Sigmoid colon (tissue), 7 donors: ENCODE data around the gene TSPAN5. TPM values are rescaled to one million over a fixed set of nuclear protein-coding genes. Genes with fewer than 3 reads are reported as not detected.

Source experiments
- DNase-seq: peaks from one replicate; pipeline ENCODE4 v3.0.0-alpha.2; 2019
- H3K27ac ChIP-seq, 4 donors: fragments of 200-600 bp; sonication (generic); one replicate each; pipeline ENCODE4 v1.5.1; 2016 to 2019; ENCODE audit warnings: mild to moderate bottlenecking in 1 of 4
- H3K27me3 ChIP-seq, 3 donors: fragments of 200-600 bp; sonication (generic); one replicate each; pipeline ENCODE4 v1.5.1; 2019; ENCODE audit warnings: mild to moderate bottlenecking in 1 of 3
- H3K36me3 ChIP-seq, 4 donors: fragments of 200-600 bp; sonication (generic); one replicate each; pipeline ENCODE4 v1.5.1; 2016 to 2019
- H3K4me1 ChIP-seq, 4 donors: fragments of 200-600 bp; sonication (generic); one replicate each; pipeline ENCODE4 v1.5.1; 2017 to 2019
- H3K4me3 ChIP-seq, 4 donors: fragments of 200-600 bp; sonication (generic); one replicate each; pipeline ENCODE4 v1.5.1; 2017 to 2019; ENCODE audit warnings: mild to moderate bottlenecking in 2 of 4, moderate library complexity in 1 of 4
- H3K9me3 ChIP-seq, 4 donors: fragments of 200-600 bp in 3 of 4; sonication (generic) in 3 of 4; one replicate each; pipeline versions ENCODE4 v1.5.1 to v1.6.1; 2013 to 2019
- CTCF ChIP-seq, 4 experiments: fragments of 450-650 bp in 3 of 4; fragments of 200-600 bp in 1 of 4; IDR thresholded peaks; one replicate each; pipeline ENCODE4 v1.5.1; 2016 to 2019; ENCODE audit warnings: antibody characterized with exemption in 4 of 4, mild to moderate bottlenecking in 3 of 4, moderate library complexity in 2 of 4
- EP300 ChIP-seq, 4 donors: sonication (generic); formaldehyde crosslinking; IDR thresholded peaks; one replicate each; pipeline ENCODE4 v1.6.1; 2017; ENCODE audit warnings: antibody characterized with exemption in 4 of 4
- POLR2A ChIP-seq, 2 donors: fragments of 450-650 bp; IDR thresholded peaks; one replicate each; pipeline ENCODE4 v1.6.1; 2016; ENCODE audit warnings: antibody characterized with exemption in 2 of 2, mild to moderate bottlenecking in 2 of 2, moderate library complexity in 2 of 2
- POLR2AphosphoS5 ChIP-seq, 4 donors: sonication (generic); formaldehyde crosslinking; IDR thresholded peaks; one replicate each; pipeline ENCODE4 v1.6.1; 2017; ENCODE audit warnings: antibody characterized with exemption in 4 of 4
- WGBS, 2 donors: extraction: QIAGEN DNeasy Blood & Tissue Kit; methylation state at CpG; one replicate each; pipeline ENCODE4 v1.1.7; 2013; 5-methylcytosine and 5-hydroxymethylcytosine counted together
- intact Hi-C: fragments of 100-400 bp; cut with DNase I; formaldehyde crosslinking; loops from one replicate; pipeline ENCODE4 v1.15.1; 2023
- polyA plus RNA-seq, 3 donors: library from polyadenylated mRNA; stranded (reverse); fragments of 200-250 nt; gene quantifications; one replicate each; pipeline ENCODE4 v1.2.3, GENCODE V29; 2013
- total RNA-seq, 4 donors: library from RNA; depleted of rRNA; stranded (reverse); fragments of >200 nt; gene quantifications; one replicate each; pipeline ENCODE4 v1.1.0, GENCODE V29; 2016
- donor health status: healthy with polysubstance abuse.
- donor health status: Bipolar disorder and iron deficiency.
- donor health status: healthy.

The TSPAN5 gene
- total and polyA plus RNA-seq, 7 donors = 1.2 to 18.6 (median 11.2) TPM

- no peaks in the 10 kb centered on the region for H3K9me3 ChIP-seq
- no peak for DNase-seq
- TF ChIP-seq POLR2A (IDR thresholded peaks at IDR 0.05) = no peak
- no peak for TF ChIP-seq CTCF (IDR thresholded peaks at IDR 0.05)
- no peak for TF ChIP-seq EP300 (IDR thresholded peaks at IDR 0.05)
- TF ChIP-seq POLR2AphosphoS5 (IDR thresholded peaks at IDR 0.05) = no peak
- peaks cover 0 to 63% (median 45%) of the 10 kb centered on the region in 4 donors for H3K4me1 ChIP-seq
- H3K27me3 ChIP-seq = no peaks in the 10 kb centered on the region
- peak overlapping the region in 2 of 4 donors; percentile 65 to 66 for H3K27ac ChIP-seq
- no peaks in the 10 kb centered on the region for H3K36me3 ChIP-seq
- intact Hi-C loops = no loop called here
- no peak overlapping the region for H3K4me3 ChIP-seq
- 66 to 88% methylated on average over 3 of the region's 3 CpGs for WGBS, 2 donors
Observed at GRCh38 chr4:98522636-98523395, 135.6 kb downstream of the TSPAN5 start.

GRCh38 chr4:98522062-98522461, 136.3 kb downstream of the TSPAN5 start:
- WGBS, 2 donors = 63 to 67% methylated on average over 5 of the region's 5 CpGs
- intact Hi-C loops = no loop called here
- Histone ChIP-seq H3K27me3 (no peaks in the 10 kb centered on the region), H3K36me3 (no peaks in the 10 kb centered on the region), H3K27ac (peak overlapping the region in 3 of 4 donors; percentile 3 to 66 (median 65)), H3K4me1 (peaks cover 0 to 63% (median 46%) of the 10 kb centered on the region in 4 donors), H3K9me3 (no peaks in the 10 kb centered on the region), H3K4me3 (no peak overlapping the region)
- no peak for DNase-seq
- no peak for TF ChIP-seq POLR2AphosphoS5 (IDR thresholded peaks at IDR 0.05)
- no peak for TF ChIP-seq POLR2A (IDR thresholded peaks at IDR 0.05)
- TF ChIP-seq EP300 (IDR thresholded peaks at IDR 0.05) = no peak
- no peak for TF ChIP-seq CTCF (IDR thresholded peaks at IDR 0.05)

- Histone ChIP-seq H3K36me3 (no peaks in the 10 kb centered on the region), H3K4me3 (no peak overlapping the region), H3K27me3 (no peaks in the 10 kb centered on the region), H3K4me1 (peaks cover 0 to 60% (median 45%) of the 10 kb centered on the region in 4 donors), H3K27ac (peak overlapping the region in 2 of 4 donors; percentile 65 to 66), H3K9me3 (no peaks in the 10 kb centered on the region)
- intact Hi-C loops = no loop called here
- DNase-seq = no peak
- TF ChIP-seq EP300 (IDR thresholded peaks at IDR 0.05) (no peak), POLR2AphosphoS5 (IDR thresholded peaks at IDR 0.05) (no peak), POLR2A (IDR thresholded peaks at IDR 0.05) (no peak)
Observed at GRCh38 chr4:98521486-98521885, 136.9 kb downstream of the TSPAN5 start.

- intact Hi-C loops = no loop called here
- 84 to 88% methylated on average over 7 of the region's 7 CpGs for WGBS, 2 donors
- no peak for TF ChIP-seq CTCF (IDR thresholded peaks at IDR 0.05)
- no peak for TF ChIP-seq POLR2AphosphoS5 (IDR thresholded peaks at IDR 0.05)
- Histone ChIP-seq H3K27me3 (no peaks in the 10 kb centered on the region), H3K4me1 (peaks cover 0 to 61% (median 46%) of the 10 kb centered on the region in 4 donors), H3K4me3 (no peak overlapping the region), H3K36me3 (no peaks in the 10 kb centered on the region), H3K9me3 (no peaks in the 10 kb centered on the region), H3K27ac (no peak overlapping the region)
- DNase-seq = no peak
Observed at GRCh38 chr4:98519268-98519977, 139.0 kb downstream of the TSPAN5 start.

DNA sequence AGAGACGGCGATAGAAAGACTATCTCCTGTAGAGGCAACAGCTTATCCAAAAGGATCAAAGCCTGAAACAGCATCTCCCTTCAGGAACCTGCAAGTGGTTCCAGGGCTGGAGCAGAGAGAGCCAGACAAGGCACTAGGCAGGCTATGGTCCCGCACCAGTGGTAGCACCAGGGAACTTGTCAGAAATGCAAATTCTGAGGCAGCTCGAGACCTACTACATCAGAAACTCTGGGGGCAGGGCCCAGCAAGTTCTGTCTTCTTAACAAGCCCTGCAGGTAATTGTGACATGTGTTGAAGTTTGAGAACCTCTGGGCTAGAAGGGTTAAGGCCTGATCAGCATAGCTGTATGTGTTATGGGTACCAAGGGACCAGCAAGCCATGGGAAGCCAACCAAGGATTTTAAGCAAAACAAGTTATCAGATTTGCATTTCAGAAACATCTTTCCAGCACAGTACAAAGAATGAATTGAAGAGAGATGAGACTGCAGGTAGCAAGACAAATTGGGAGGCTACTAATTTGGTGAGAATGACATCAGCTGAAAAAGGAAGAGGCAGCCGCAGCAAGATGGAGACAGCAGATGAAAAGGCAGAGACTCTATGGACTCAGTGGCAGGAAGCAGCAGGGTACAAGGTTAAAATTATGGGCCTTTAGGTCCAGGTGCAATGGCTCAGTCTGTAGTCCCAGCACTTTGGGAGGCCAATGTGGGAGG, 139.7 kb downstream of the TSPAN5 start:
- Histone ChIP-seq H3K4me3 (no peak overlapping the region), H3K4me1 (peaks cover 0 to 53% (median 41%) of the 10 kb centered on the region in 4 donors), H3K36me3 (no peaks in the 10 kb centered on the region), H3K27me3 (no peaks in the 10 kb centered on the region), H3K9me3 (no peaks in the 10 kb centered on the region), H3K27ac (peak overlapping the region in 2 of 4 donors; percentile 26 to 29)
- DNase-seq = no peak
- 74 to 93% methylated on average over 5 of the region's 5 CpGs for WGBS, 2 donors
- intact Hi-C loops = no loop called here
- TF ChIP-seq CTCF (IDR thresholded peaks at IDR 0.05) (no peak), POLR2A (IDR thresholded peaks at IDR 0.05) (no peak), POLR2AphosphoS5 (IDR thresholded peaks at IDR 0.05) (no peak)
